Measurements from ENCODE around the gene RBM42.

- no peak for TF ChIP-seq HEYL (CRISPR knock-in tag; IDR thresholded peaks at IDR 0.05)
- peak; percentile 29; the same call in 1 of the 3 replicates for TF ChIP-seq CTCF (IDR thresholded peaks at IDR 0.05)
- no peak for TF ChIP-seq CHD2 (IDR thresholded peaks at IDR 0.05; ENCODE audit: low read length, partially characterized antibody)
- no peak for TF ChIP-seq CBX2 (IDR thresholded peaks at IDR 0.05; ENCODE audit: borderline replicate concordance, low read depth)
- no peak for TF ChIP-seq POLR2A (IDR thresholded peaks at IDR 0.05; ENCODE audit: low read length)
- TF ChIP-seq RAD21 (conservative IDR thresholded peaks at IDR 0.05 in 1 of 2, IDR thresholded peaks at IDR 0.05 in 1 of 2): peak; percentile 22 to 45; a peak in 3 of 5 replicates
- TF ChIP-seq RFX5 (IDR thresholded peaks at IDR 0.05): no peak
- TF ChIP-seq RCOR1 (IDR thresholded peaks at IDR 0.05; ENCODE audit: low read depth, low read length): no peak
- TF ChIP-seq POLR2AphosphoS2 (conservative IDR thresholded peaks at IDR 0.05; ENCODE audit: low read length): no peak
- no peak for TF ChIP-seq MAZ (IDR thresholded peaks at IDR 0.05; ENCODE audit: borderline replicate concordance, low read depth, low read length)
Measured at GRCh38 chr19:35618857-35619256, 10.0 kb upstream of the RBM42 start.

Measured in A549 (cell line).